Measurements from ENCODE around the gene INPP5E.

GRCh38 chr9:136463578-136463977 lies 23.9 kb upstream of the INPP5E start:
- TF ChIP-seq CTCF (IDR thresholded peaks at IDR 0.05) (no peak), POLR2A (IDR thresholded peaks at IDR 0.05) (no peak)
